HepG2 (cell line): ENCODE measurements around the gene ARF6. TPM values are rescaled to one million over a fixed set of nuclear protein-coding genes. Genes with fewer than 3 reads are reported as not detected.

Experiments used
- BORCS8-MEF2B ChIP-seq: sonication (generic); formaldehyde crosslinking; IDR thresholded peaks from 2 replicates; pipeline ENCODE4 v1.8.0; 2022; ENCODE audit warnings: mild to moderate bottlenecking, missing genetic modification reagents
- CBX2 ChIP-seq, 2 experiments: fragments of 200-600 bp in 1 of 2; sonication (generic); formaldehyde crosslinking in 1 of 2; IDR thresholded peaks; 2 replicates each; pipeline versions ENCODE4 v1.7.0 to v1.8.1; 2018 to 2022; ENCODE audit warnings: low read depth in 2 of 2, low read length in 1 of 2, mild to moderate bottlenecking in 1 of 2, missing genetic modification reagents in 1 of 2
- CHD2 ChIP-seq: IDR thresholded peaks from 2 replicates; pipeline ENCODE4 v1.6.1; 2011; ENCODE audit warnings: low read depth, low read length, improper control_type of control experiment
- ELF3 ChIP-seq: IDR thresholded peaks from 2 replicates; pipeline ENCODE4 v1.6.1; 2016; ENCODE audit warnings: missing genetic modification reagents, missing compliant biosample characterization
- RXRB ChIP-seq: IDR thresholded peaks from 2 replicates; pipeline ENCODE4 v1.6.1; 2016; ENCODE audit warnings: borderline replicate concordance, missing genetic modification reagents, missing compliant biosample characterization
- ZNF331 ChIP-seq: sonication (generic); formaldehyde crosslinking; IDR thresholded peaks from 2 replicates; pipeline ENCODE4 v1.4.0; 2020; ENCODE audit warnings: missing genetic modification reagents
- polyA plus RNA-seq, 8 experiments: library from polyadenylated mRNA; depleted of rRNA in 3 of 8; stranded (reverse) in 7 of 8; unstranded in 1 of 8; fragments of >200 nt; fragmentation: Illumina TruSeq in 4 of 8; extraction: Trizol in 4 of 8; gene quantifications; 2 replicates each; pipeline versions ENCODE4 v1.2.1 to v1.2.3, GENCODE V29; 2011 to 2016; ENCODE audit warnings: low read depth in 4 of 8, missing spikeins in 1 of 8, mixed read lengths in 1 of 8; ENCODE audit not compliant: insufficient read depth in 1 of 8
- total RNA-seq, 5 experiments: library from RNA; depleted of rRNA; stranded (reverse); fragments of >200 nt; fragmentation: Illumina TruSeq; extraction: Trizol; gene quantifications; 2 replicates each; pipeline ENCODE4 v1.2.3, GENCODE V29; 2016; ENCODE audit warnings: low read depth in 1 of 5
- TF ChIP-seq, protein P1 (sequence below): sonication (generic); formaldehyde crosslinking; IDR thresholded peaks from 2 replicates; pipeline ENCODE4 v1.4.0; 2020; ENCODE audit warnings: mild to moderate bottlenecking, low read depth, missing genetic modification reagents
- TF ChIP-seq, protein P2 (sequence below): sonication (generic); formaldehyde crosslinking; IDR thresholded peaks from 2 replicates; pipeline ENCODE4 v1.4.0; 2020; ENCODE audit warnings: missing genetic modification reagents, borderline replicate concordance
- TF ChIP-seq, protein P3 (sequence below): sonication (generic); formaldehyde crosslinking; IDR thresholded peaks from 2 replicates; pipeline ENCODE4 v1.4.0; 2020; ENCODE audit warnings: missing genetic modification reagents
- TF ChIP-seq, protein P4 (sequence below): sonication (generic); formaldehyde crosslinking; IDR thresholded peaks from 2 replicates; pipeline ENCODE4 v1.4.0; 2020; ENCODE audit warnings: missing genetic modification reagents
- TF ChIP-seq, protein P5 (sequence below): sonication (generic); formaldehyde crosslinking; IDR thresholded peaks from 2 replicates; pipeline ENCODE4 v1.4.0; 2020; ENCODE audit warnings: mild to moderate bottlenecking, missing genetic modification reagents, borderline replicate concordance
- TF ChIP-seq, protein P6 (sequence below): sonication (generic); formaldehyde crosslinking; IDR thresholded peaks from 2 replicates; pipeline ENCODE4 v1.4.0; 2020; ENCODE audit warnings: missing genetic modification reagents
- TF ChIP-seq, protein P7 (sequence below): IDR thresholded peaks from 2 replicates; pipeline ENCODE4 v1.6.1; 2016; ENCODE audit warnings: low read depth, borderline replicate concordance

Gene ARF6
- total and polyA plus RNA-seq, 2 of the 13 experiments (the other 11 are each of a cell fraction or from before 2014, with no cell fraction given) = 12.7 to 31.9 TPM

DNA sequence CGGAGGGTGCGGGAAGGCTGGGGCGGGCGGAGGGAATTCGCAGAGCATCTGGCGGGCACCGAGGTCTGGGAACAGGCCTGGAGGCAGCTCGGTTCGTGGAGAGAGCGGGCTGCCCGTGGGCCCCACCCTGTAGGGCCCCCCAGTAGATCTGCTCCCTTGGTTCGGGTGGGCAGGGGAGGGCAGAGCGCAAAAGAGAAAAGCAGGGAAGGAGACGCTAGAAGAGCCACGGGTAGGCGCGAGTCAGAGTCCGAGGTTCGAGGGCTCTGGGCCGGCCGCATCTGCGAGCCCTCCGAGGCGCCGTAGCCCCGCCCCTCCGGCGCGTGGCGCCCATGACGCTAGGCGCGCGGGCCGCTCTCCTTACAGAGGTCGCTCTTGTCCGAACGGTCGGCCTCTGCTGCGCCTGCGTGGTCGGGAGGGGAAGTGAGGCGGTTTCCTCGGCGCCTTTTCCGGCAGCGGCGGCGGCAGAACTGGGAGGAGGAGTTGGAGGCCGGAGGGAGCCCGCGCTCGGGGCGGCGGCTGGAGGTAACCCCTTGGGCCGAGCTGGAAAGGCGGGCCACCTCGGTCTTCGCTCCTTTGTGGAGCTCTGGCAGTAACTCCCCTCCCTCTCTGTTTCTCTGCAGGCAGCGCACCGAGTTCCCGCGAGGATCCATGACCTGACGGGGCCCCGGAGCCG lies at the start of gene ARF6 (continued):
- TF ChIP-seq, protein P1, sequence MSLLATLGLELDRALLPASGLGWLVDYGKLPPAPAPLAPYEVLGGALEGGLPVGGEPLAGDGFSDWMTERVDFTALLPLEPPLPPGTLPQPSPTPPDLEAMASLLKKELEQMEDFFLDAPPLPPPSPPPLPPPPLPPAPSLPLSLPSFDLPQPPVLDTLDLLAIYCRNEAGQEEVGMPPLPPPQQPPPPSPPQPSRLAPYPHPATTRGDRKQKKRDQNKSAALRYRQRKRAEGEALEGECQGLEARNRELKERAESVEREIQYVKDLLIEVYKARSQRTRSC (CRISPR knock-in tag) = peak; percentile 90; the same call in 1 of the 2 replicates
- TF ChIP-seq, protein P2, sequence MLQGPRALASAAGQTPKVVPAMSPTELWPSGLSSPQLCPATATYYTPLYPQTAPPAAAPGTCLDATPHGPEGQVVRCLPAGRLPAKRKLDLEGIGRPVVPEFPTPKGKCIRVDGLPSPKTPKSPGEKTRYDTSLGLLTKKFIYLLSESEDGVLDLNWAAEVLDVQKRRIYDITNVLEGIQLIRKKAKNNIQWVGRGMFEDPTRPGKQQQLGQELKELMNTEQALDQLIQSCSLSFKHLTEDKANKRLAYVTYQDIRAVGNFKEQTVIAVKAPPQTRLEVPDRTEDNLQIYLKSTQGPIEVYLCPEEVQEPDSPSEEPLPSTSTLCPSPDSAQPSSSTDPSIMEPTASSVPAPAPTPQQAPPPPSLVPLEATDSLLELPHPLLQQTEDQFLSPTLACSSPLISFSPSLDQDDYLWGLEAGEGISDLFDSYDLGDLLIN (CRISPR knock-in tag) = peak; percentile 83; the same call in 1 of the 2 replicates
- TF ChIP-seq, protein P3, sequence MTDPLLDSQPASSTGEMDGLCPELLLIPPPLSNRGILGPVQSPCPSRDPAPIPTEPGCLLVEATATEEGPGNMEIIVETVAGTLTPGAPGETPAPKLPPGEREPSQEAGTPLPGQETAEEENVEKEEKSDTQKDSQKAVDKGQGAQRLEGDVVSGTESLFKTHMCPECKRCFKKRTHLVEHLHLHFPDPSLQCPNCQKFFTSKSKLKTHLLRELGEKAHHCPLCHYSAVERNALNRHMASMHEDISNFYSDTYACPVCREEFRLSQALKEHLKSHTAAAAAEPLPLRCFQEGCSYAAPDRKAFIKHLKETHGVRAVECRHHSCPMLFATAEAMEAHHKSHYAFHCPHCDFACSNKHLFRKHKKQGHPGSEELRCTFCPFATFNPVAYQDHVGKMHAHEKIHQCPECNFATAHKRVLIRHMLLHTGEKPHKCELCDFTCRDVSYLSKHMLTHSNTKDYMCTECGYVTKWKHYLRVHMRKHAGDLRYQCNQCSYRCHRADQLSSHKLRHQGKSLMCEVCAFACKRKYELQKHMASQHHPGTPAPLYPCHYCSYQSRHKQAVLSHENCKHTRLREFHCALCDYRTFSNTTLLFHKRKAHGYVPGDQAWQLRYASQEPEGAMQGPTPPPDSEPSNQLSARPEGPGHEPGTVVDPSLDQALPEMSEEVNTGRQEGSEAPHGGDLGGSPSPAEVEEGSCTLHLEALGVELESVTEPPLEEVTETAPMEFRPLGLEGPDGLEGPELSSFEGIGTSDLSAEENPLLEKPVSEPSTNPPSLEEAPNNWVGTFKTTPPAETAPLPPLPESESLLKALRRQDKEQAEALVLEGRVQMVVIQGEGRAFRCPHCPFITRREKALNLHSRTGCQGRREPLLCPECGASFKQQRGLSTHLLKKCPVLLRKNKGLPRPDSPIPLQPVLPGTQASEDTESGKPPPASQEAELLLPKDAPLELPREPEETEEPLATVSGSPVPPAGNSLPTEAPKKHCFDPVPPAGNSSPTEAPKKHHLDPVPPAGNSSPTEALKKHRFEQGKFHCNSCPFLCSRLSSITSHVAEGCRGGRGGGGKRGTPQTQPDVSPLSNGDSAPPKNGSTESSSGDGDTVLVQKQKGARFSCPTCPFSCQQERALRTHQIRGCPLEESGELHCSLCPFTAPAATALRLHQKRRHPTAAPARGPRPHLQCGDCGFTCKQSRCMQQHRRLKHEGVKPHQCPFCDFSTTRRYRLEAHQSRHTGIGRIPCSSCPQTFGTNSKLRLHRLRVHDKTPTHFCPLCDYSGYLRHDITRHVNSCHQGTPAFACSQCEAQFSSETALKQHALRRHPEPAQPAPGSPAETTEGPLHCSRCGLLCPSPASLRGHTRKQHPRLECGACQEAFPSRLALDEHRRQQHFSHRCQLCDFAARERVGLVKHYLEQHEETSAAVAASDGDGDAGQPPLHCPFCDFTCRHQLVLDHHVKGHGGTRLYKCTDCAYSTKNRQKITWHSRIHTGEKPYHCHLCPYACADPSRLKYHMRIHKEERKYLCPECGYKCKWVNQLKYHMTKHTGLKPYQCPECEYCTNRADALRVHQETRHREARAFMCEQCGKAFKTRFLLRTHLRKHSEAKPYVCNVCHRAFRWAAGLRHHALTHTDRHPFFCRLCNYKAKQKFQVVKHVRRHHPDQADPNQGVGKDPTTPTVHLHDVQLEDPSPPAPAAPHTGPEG (CRISPR knock-in tag) = peak; percentile 48
- TF ChIP-seq CHD2 = peak; percentile 84
- TF ChIP-seq ZNF331 (CRISPR knock-in tag) = peak; percentile 76
- TF ChIP-seq, protein P4, sequence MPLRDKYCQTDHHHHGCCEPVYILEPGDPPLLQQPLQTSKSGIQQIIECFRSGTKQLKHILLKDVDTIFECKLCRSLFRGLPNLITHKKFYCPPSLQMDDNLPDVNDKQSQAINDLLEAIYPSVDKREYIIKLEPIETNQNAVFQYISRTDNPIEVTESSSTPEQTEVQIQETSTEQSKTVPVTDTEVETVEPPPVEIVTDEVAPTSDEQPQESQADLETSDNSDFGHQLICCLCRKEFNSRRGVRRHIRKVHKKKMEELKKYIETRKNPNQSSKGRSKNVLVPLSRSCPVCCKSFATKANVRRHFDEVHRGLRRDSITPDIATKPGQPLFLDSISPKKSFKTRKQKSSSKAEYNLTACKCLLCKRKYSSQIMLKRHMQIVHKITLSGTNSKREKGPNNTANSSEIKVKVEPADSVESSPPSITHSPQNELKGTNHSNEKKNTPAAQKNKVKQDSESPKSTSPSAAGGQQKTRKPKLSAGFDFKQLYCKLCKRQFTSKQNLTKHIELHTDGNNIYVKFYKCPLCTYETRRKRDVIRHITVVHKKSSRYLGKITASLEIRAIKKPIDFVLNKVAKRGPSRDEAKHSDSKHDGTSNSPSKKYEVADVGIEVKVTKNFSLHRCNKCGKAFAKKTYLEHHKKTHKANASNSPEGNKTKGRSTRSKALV = peak; percentile 50; the same call in 1 of the 2 replicates
- peak; percentile 71 for TF ChIP-seq RXRB (CRISPR knock-in tag)
- TF ChIP-seq, protein P5, sequence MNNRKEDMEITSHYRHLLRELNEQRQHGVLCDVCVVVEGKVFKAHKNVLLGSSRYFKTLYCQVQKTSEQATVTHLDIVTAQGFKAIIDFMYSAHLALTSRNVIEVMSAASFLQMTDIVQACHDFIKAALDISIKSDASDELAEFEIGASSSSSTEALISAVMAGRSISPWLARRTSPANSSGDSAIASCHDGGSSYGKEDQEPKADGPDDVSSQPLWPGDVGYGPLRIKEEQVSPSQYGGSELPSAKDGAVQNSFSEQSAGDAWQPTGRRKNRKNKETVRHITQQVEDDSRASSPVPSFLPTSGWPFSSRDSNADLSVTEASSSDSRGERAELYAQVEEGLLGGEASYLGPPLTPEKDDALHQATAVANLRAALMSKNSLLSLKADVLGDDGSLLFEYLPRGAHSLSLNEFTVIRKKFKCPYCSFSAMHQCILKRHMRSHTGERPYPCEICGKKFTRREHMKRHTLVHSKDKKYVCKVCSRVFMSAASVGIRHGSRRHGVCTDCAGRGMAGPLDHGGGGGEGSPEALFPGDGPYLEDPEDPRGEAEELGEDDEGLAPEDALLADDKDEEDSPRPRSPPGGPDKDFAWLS (CRISPR knock-in tag) = peak; percentile 83; the same call in 1 of the 2 replicates
- TF ChIP-seq ELF3 = peak; percentile 64
- TF ChIP-seq BORCS8-MEF2B = peak; percentile 57; the same call in 1 of the 2 replicates
- TF ChIP-seq, protein P6, sequence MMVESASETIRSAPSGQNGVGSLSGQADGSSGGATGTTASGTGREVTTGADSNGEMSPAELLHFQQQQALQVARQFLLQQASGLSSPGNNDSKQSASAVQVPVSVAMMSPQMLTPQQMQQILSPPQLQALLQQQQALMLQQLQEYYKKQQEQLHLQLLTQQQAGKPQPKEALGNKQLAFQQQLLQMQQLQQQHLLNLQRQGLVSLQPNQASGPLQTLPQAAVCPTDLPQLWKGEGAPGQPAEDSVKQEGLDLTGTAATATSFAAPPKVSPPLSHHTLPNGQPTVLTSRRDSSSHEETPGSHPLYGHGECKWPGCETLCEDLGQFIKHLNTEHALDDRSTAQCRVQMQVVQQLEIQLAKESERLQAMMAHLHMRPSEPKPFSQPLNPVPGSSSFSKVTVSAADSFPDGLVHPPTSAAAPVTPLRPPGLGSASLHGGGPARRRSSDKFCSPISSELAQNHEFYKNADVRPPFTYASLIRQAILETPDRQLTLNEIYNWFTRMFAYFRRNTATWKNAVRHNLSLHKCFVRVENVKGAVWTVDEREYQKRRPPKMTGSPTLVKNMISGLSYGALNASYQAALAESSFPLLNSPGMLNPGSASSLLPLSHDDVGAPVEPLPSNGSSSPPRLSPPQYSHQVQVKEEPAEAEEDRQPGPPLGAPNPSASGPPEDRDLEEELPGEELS (CRISPR knock-in tag) = peak; percentile 17; the same call in 1 of the 2 replicates
- TF ChIP-seq, protein P7, sequence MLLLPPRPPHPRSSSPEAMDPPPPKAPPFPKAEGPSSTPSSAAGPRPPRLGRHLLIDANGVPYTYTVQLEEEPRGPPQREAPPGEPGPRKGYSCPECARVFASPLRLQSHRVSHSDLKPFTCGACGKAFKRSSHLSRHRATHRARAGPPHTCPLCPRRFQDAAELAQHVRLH (CRISPR knock-in tag) = peak; percentile 96
- no peak for TF ChIP-seq CBX2 (IDR thresholded peaks at IDR 0.05; ENCODE audit: low read depth, low read length)
- TF ChIP-seq CBX2 (CRISPR knock-in tag; IDR thresholded peaks at IDR 0.05; ENCODE audit: low read depth) = no peak
